Measurements from ENCODE around the gene CDH4. TPM values are rescaled to one million over a fixed set of nuclear protein-coding genes. Genes with fewer than 3 reads are reported as not detected.

The CDH4 gene
- total and polyA plus RNA-seq, 2 of the 13 experiments (the other 11 are each of a cell fraction or from before 2014, with no cell fraction given) = not detected

DNA sequence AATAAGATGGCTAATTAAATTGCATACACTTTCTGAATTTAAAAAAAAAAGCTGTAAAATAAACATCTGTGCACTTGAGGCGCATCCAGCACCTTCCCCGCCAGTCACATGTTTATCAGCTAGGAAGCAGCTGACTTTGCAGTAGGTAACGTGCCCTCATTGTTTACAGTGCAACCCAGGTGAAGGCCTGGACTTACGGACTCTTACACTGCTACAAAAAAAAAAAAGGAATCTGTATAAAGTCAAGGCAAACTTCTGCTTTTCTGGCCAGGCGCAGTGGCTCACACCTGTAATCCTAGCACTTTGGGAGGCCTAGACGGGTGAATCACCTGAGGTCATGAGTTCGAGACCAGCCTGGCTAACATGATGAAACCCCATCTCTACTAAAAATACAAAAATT, 327.8 kb downstream of the CDH4 start (continued):
- TF ChIP-seq ARID5B (CRISPR knock-in tag; IDR thresholded peaks at IDR 0.05) = peak; percentile 54
- no peak for TF ChIP-seq AHR (CRISPR knock-in tag; IDR thresholded peaks at IDR 0.05)
- no peak for TF ChIP-seq RBM39 (IDR thresholded peaks at IDR 0.05; ENCODE audit: low read depth, low read length, poor library complexity, severe bottlenecking)
- TF ChIP-seq TBX2 (CRISPR knock-in tag; IDR thresholded peaks at IDR 0.05; ENCODE audit: borderline replicate concordance) = 0 out of 2 replicates have a peak, but pooled peaks have one; percentile 25
- no peak for TF ChIP-seq NRL (CRISPR knock-in tag; IDR thresholded peaks at IDR 0.05; ENCODE audit: borderline replicate concordance)
- peak; percentile 41; the same call in 1 of the 2 replicates for TF ChIP-seq ZFP36L1 (CRISPR knock-in tag; IDR thresholded peaks at IDR 0.05)
- no peak for TF ChIP-seq SOX13 (IDR thresholded peaks at IDR 0.05)
- TF ChIP-seq SOX13 (CRISPR knock-in tag; conservative IDR thresholded peaks at IDR 0.05 in 1 of 2, IDR thresholded peaks at IDR 0.05 in 1 of 2) = peak in 1 of 2 experiments; percentile 31; a peak in 1 of 4 replicates
- peak in 1 of 2 experiments; percentile 16; a peak in 1 of 4 replicates for TF ChIP-seq EP300 (IDR thresholded peaks at IDR 0.05; ENCODE audit: low read depth in 2 of 2, low read length in 2 of 2)
- TF ChIP-seq EP300 (CRISPR knock-in tag; IDR thresholded peaks at IDR 0.05; ENCODE audit: borderline replicate concordance) = no peak
- no peak for TF ChIP-seq ZBTB1 (CRISPR knock-in tag; IDR thresholded peaks at IDR 0.05; ENCODE audit: borderline replicate concordance)
- TF ChIP-seq ZNF816 (CRISPR knock-in tag; IDR thresholded peaks at IDR 0.05; ENCODE audit: borderline replicate concordance) = peak; percentile 50; the same call in 1 of the 2 replicates
- peak; percentile 34; the same call in 1 of the 2 replicates for TF ChIP-seq HDAC1 (CRISPR knock-in tag; IDR thresholded peaks at IDR 0.05)
- no peak for TF ChIP-seq ZNF614 (CRISPR knock-in tag; IDR thresholded peaks at IDR 0.05; ENCODE audit: borderline replicate concordance)
- TF ChIP-seq ZBTB7B (CRISPR knock-in tag; IDR thresholded peaks at IDR 0.05) = no peak
- TF ChIP-seq, protein P1, sequence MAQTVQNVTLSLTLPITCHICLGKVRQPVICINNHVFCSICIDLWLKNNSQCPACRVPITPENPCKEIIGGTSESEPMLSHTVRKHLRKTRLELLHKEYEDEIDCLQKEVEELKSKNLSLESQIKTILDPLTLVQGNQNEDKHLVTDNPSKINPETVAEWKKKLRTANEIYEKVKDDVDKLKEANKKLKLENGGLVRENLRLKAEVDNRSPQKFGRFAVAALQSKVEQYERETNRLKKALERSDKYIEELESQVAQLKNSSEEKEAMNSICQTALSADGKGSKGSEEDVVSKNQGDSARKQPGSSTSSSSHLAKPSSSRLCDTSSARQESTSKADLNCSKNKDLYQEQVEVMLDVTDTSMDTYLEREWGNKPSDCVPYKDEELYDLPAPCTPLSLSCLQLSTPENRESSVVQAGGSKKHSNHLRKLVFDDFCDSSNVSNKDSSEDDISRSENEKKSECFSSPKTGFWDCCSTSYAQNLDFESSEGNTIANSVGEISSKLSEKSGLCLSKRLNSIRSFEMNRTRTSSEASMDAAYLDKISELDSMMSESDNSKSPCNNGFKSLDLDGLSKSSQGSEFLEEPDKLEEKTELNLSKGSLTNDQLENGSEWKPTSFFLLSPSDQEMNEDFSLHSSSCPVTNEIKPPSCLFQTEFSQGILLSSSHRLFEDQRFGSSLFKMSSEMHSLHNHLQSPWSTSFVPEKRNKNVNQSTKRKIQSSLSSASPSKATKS (CRISPR knock-in tag; IDR thresholded peaks at IDR 0.05) = no peak
- TF ChIP-seq USF2 (IDR thresholded peaks at IDR 0.05; ENCODE audit: low read depth, low read length) = peak; percentile 48
- peak; percentile 77; the same call in 1 of the 2 replicates for TF ChIP-seq USF2 (CRISPR knock-in tag; IDR thresholded peaks at IDR 0.05; ENCODE audit: borderline replicate concordance)
- no peak for TF ChIP-seq HOXA7 (CRISPR knock-in tag; IDR thresholded peaks at IDR 0.05)
- TF ChIP-seq, protein P2, sequence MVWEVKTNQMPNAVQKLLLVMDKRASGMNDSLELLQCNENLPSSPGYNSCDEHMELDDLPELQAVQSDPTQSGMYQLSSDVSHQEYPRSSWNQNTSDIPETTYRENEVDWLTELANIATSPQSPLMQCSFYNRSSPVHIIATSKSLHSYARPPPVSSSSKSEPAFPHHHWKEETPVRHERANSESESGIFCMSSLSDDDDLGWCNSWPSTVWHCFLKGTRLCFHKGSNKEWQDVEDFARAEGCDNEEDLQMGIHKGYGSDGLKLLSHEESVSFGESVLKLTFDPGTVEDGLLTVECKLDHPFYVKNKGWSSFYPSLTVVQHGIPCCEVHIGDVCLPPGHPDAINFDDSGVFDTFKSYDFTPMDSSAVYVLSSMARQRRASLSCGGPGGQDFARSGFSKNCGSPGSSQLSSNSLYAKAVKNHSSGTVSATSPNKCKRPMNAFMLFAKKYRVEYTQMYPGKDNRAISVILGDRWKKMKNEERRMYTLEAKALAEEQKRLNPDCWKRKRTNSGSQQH (CRISPR knock-in tag; IDR thresholded peaks at IDR 0.05; ENCODE audit: low read depth) = no peak
- TF ChIP-seq NCOR1 (IDR thresholded peaks at IDR 0.05; ENCODE audit: borderline replicate concordance, low read length) = 0 out of 2 replicates have a peak, but pooled peaks have one; percentile 55

Data from HepG2 (cell line).